Lung (tissue), 12 donors: ENCODE data around the gene FRAS1. TPM values are rescaled to one million over a fixed set of nuclear protein-coding genes. Genes with fewer than 3 reads are reported as not detected.

Experiments used
- ATAC-seq: fragments of 200-7000 bp; cut with Tn5 transposase; one replicate; pipeline ENCODE4 v1.9.1; 2020; ENCODE audit warnings: moderate number of reproducible peaks; ENCODE audit not compliant: insufficient read depth, low FRiP score
- DNase-seq, 3 donors: peaks; one replicate each; pipeline ENCODE4 v3.0.0-alpha.2; 2013 to 2017
- H3K27ac ChIP-seq, 2 donors: one replicate each; pipeline ENCODE4 v1.5.1; 2013; ENCODE audit warnings: mild to moderate bottlenecking in 2 of 2, moderate library complexity in 2 of 2, control low read depth in 1 of 2, inconsistent platforms in 1 of 2, low read depth in 1 of 2, low read length in 1 of 2
- H3K27me3 ChIP-seq, 3 donors: one replicate each; pipeline ENCODE4 v1.5.1; 2013; ENCODE audit warnings: low read length in 2 of 3; ENCODE audit not compliant: control insufficient read depth in 3 of 3, insufficient read depth in 3 of 3
- H3K36me3 ChIP-seq, 4 donors: one replicate each; pipeline ENCODE4 v1.5.1; 2013; ENCODE audit warnings: low read length in 4 of 4, mild to moderate bottlenecking in 1 of 4, moderate library complexity in 1 of 4; ENCODE audit not compliant: control insufficient read depth in 4 of 4, insufficient read depth in 4 of 4
- H3K4me1 ChIP-seq, 5 donors: one replicate each; pipeline ENCODE4 v1.5.1; 2013; ENCODE audit warnings: low read length in 5 of 5, mild to moderate bottlenecking in 2 of 5, moderate library complexity in 1 of 5; ENCODE audit not compliant: control insufficient read depth in 5 of 5, insufficient read depth in 5 of 5
- H3K4me3 ChIP-seq: one replicate; pipeline ENCODE4 v1.5.1; 2013; ENCODE audit warnings: mild to moderate bottlenecking, control low read depth, moderate library complexity
- H3K9ac ChIP-seq, 2 donors: one replicate each; pipeline ENCODE4 v1.5.1; 2013; ENCODE audit warnings: low read length in 2 of 2, control low read depth in 1 of 2; ENCODE audit not compliant: insufficient read depth in 1 of 2
- H3K9me3 ChIP-seq, 4 donors: one replicate each; pipeline ENCODE4 v1.5.1; 2013; ENCODE audit warnings: low read length in 3 of 4, mild to moderate bottlenecking in 1 of 4, moderate library complexity in 1 of 4; ENCODE audit not compliant: control insufficient read depth in 4 of 4, insufficient read depth in 3 of 4
- CTCF ChIP-seq: IDR thresholded peaks from 2 replicates; pipeline ENCODE4 v1.5.1; 2012; ENCODE audit warnings: mild to moderate bottlenecking; ENCODE audit errors: control extremely low read depth, extremely low read depth
- WGBS, 2 donors: extraction: QIAGEN DNeasy Blood & Tissue Kit; methylation state at CpG; one replicate each; pipeline ENCODE4 v1.1.7; 2013; 5-methylcytosine and 5-hydroxymethylcytosine counted together
- polyA plus RNA-seq, 2 donors: library from polyadenylated mRNA; stranded (reverse); fragments of 200-250 nt; gene quantifications; one replicate each; pipeline ENCODE4 v1.2.1, GENCODE V29; 2013
- total RNA-seq, 2 donors: library from RNA; depleted of rRNA in 1 of 2; stranded (reverse); fragments of >200 nt in 1 of 2; gene quantifications; one replicate each; pipeline ENCODE4 v1.2.1, GENCODE V29; 2014 to 2021
- donor health status: control.
- donor health status: control.
- donor health status: Bipolar disorder and iron deficiency.
- donor health status: healthy.
- donor health status: DM: yes; HTN: yes; CAD: no.

The FRAS1 gene
- total and polyA plus RNA-seq, 4 donors: 0.45 to 53.8 (median 6.9) TPM

- Histone ChIP-seq H3K27ac (no peak overlapping the region), H3K9ac (no peak overlapping the region), H3K27me3 (no peaks in the 10 kb centered on the region), H3K9me3 (no peaks in the 10 kb centered on the region), H3K4me3 (no peak overlapping the region), H3K36me3 (peaks cover 0 to 14% (median 4%) of the 10 kb centered on the region in 4 donors), H3K4me1 (peaks cover 0 to 2% (median 0%) of the 10 kb centered on the region in 5 donors)
- ATAC-seq (no peak), DNase-seq (no peak)
- WGBS, 2 donors: 72 to 88% methylated on average over 5 of the region's 5 CpGs
- TF ChIP-seq CTCF: no peak
Observed at GRCh38 chr4:78533854-78534253, 476.7 kb downstream of the FRAS1 start.

GRCh38 chr4:78534286-78534955, 477.3 kb downstream of the FRAS1 start:
- ATAC-seq: no peak
- H3K9me3 ChIP-seq: no peaks in the 10 kb centered on the region
- H3K27me3 ChIP-seq: no peaks in the 10 kb centered on the region
- TF ChIP-seq CTCF: no peak
- no peak overlapping the region for H3K9ac ChIP-seq
- peaks cover 0 to 2% (median 0%) of the 10 kb centered on the region in 5 donors for H3K4me1 ChIP-seq
- no peak overlapping the region for H3K4me3 ChIP-seq
- no peak for DNase-seq
- no peak overlapping the region for H3K27ac ChIP-seq
- H3K36me3 ChIP-seq: peaks cover 0 to 14% (median 4%) of the 10 kb centered on the region in 4 donors
- WGBS, 2 donors: 93 to 98% methylated on average over 4 of the region's 4 CpGs

GRCh38 chr4:78542373-78542772, 485.2 kb downstream of the FRAS1 start:
- H3K27ac ChIP-seq: no peak overlapping the region
- 73 to 84% methylated on average over 5 of the region's 5 CpGs for WGBS, 2 donors
- ATAC-seq: peak; percentile 29
- H3K9me3 ChIP-seq: no peaks in the 10 kb centered on the region
- no peaks in the 10 kb centered on the region for H3K36me3 ChIP-seq
- no peak overlapping the region for H3K4me3 ChIP-seq
- no peak for TF ChIP-seq CTCF
- DNase-seq: no peak
- H3K4me1 ChIP-seq: peaks cover 2 to 29% (median 9%) of the 10 kb centered on the region in 5 donors
- H3K9ac ChIP-seq: no peak overlapping the region
- H3K27me3 ChIP-seq: no peaks in the 10 kb centered on the region
